ENCODE measurements around the gene OGA.
A peak's percentile ranks its signal among the peaks of the same experiment; 100 is the strongest.

The OGA gene

GRCh38 chr10:101818119-101818871, at the start of gene OGA:
OGA (minus strand) TSS chr10:101818444; CDS start chr10:101818022, 422 bp downstream.
- peak; percentile 98 for DNase-seq

- DNase-seq = no peak
Measured at GRCh38 chr10:101867931-101868330, 49.7 kb upstream of the OGA start.

- no peak for DNase-seq
Measured at GRCh38 chr10:101859530-101859929, 41.3 kb upstream of the OGA start.

- no peak for DNase-seq
Measured at GRCh38 chr10:101858723-101859500, 40.7 kb upstream of the OGA start.

GRCh38 chr10:101857802-101858476, 39.7 kb upstream of the OGA start:
- no peak for DNase-seq

GRCh38 chr10:101856626-101857025, 38.4 kb upstream of the OGA start:
- DNase-seq = no peak

- no peak for DNase-seq
Measured at GRCh38 chr10:101851411-101852116, 33.3 kb upstream of the OGA start.

- no peak for DNase-seq
Measured at GRCh38 chr10:101850749-101851148, 32.5 kb upstream of the OGA start.

- DNase-seq = no peak
Measured at GRCh38 chr10:101848894-101849351, 30.7 kb upstream of the OGA start.

- no peak for DNase-seq
Measured at GRCh38 chr10:101848408-101848807, 30.2 kb upstream of the OGA start.

- DNase-seq = no peak
Measured at GRCh38 chr10:101845893-101846292, 27.6 kb upstream of the OGA start.

GRCh38 chr10:101843032-101844021, 25.1 kb upstream of the OGA start, which contains the start of gene KCNIP2:
KCNIP2 (minus strand) TSS chr10:101843800; CDS start chr10:101843568, 232 bp downstream.
- peak; percentile 60 for DNase-seq

- no peak for DNase-seq
Measured at GRCh38 chr10:101841826-101842225, 23.6 kb upstream of the OGA start.

- DNase-seq = peak; percentile 86
Measured at GRCh38 chr10:101840741-101841453, 22.7 kb upstream of the OGA start.

- no peak for DNase-seq
Measured at GRCh38 chr10:101840102-101840684, 21.9 kb upstream of the OGA start.

GRCh38 chr10:101839416-101840063, 21.3 kb upstream of the OGA start:
- DNase-seq = peak; percentile 68

- DNase-seq = no peak
Measured at GRCh38 chr10:101839002-101839401, 20.8 kb upstream of the OGA start.

GRCh38 chr10:101838416-101838970, 20.2 kb upstream of the OGA start:
- DNase-seq = no peak

- DNase-seq = no peak
Measured at GRCh38 chr10:101837748-101838147, 19.5 kb upstream of the OGA start.
